Calu3 (cell line): ENCODE results near the gene IFITM10. TPM values are rescaled to one million over a fixed set of nuclear protein-coding genes. Genes with fewer than 3 reads are reported as not detected.

Experiments
- BruUV-seq: library from RNA; stranded (reverse); fragments of 400-500 nt; replicated peaks from 2 replicates; lab custom pipeline; 2021; lab: Mats Ljungman, UMichigan
- CTCF ChIA-PET: fragments of 300-600 bp; sonication (Branson Sonifier 250); formaldehyde crosslinking; loops from one replicate; lab custom pipeline; 2022; ENCODE audit warnings: antibody characterized with exemption; lab: Charles Lee
- DNase-seq: peaks from one replicate; pipeline ENCODE4 v3.0.0; 2022
- H3K27ac Mint-ChIP-seq: one replicate; pipeline ENCODE4 v1.8.0; 2022; ENCODE audit warnings: mixed read lengths; ENCODE audit not compliant: unreplicated experiment
- H3K27me3 Mint-ChIP-seq: one replicate; pipeline ENCODE4 v1.8.0; 2022; ENCODE audit warnings: mixed read lengths; ENCODE audit not compliant: unreplicated experiment
- H3K36me3 Mint-ChIP-seq: one replicate; pipeline ENCODE4 v1.8.0; 2022; ENCODE audit warnings: mild to moderate bottlenecking, moderate library complexity, mixed read lengths; ENCODE audit not compliant: insufficient read depth, unreplicated experiment
- H3K4me1 Mint-ChIP-seq: one replicate; pipeline ENCODE4 v1.8.0; 2022; ENCODE audit warnings: mild to moderate bottlenecking, low read depth, mixed read lengths; ENCODE audit not compliant: unreplicated experiment
- H3K4me3 Mint-ChIP-seq: one replicate; pipeline ENCODE4 v1.8.0; 2022; ENCODE audit warnings: mild to moderate bottlenecking, low read depth, moderate library complexity, mixed read lengths; ENCODE audit not compliant: unreplicated experiment
- H3K9me3 Mint-ChIP-seq: one replicate; pipeline ENCODE4 v1.8.0; 2022; ENCODE audit warnings: low read depth, mixed read lengths; ENCODE audit not compliant: unreplicated experiment
- intact Hi-C: fragments of 100-400 bp; cut with micrococcal nuclease; formaldehyde crosslinking; loops from one replicate; pipeline ENCODE4 v1.10.0; 2022; ENCODE audit not compliant: unreplicated experiment
- total RNA-seq: library from RNA; stranded (reverse); gene quantifications from 2 replicates; pipeline ENCODE4 v1.2.3, GENCODE V29; 2022
- TF ChIP-seq, protein P1 (sequence below): fragments of 200-600 bp; IDR thresholded peaks from one replicate; pipeline ENCODE4 v1.8.0; 2022; ENCODE audit warnings: antibody characterized with exemption; ENCODE audit not compliant: unreplicated experiment

The IFITM10 gene
- total RNA-seq, 1 experiment from 2014 or later, result 3.3 TPM

DNA sequence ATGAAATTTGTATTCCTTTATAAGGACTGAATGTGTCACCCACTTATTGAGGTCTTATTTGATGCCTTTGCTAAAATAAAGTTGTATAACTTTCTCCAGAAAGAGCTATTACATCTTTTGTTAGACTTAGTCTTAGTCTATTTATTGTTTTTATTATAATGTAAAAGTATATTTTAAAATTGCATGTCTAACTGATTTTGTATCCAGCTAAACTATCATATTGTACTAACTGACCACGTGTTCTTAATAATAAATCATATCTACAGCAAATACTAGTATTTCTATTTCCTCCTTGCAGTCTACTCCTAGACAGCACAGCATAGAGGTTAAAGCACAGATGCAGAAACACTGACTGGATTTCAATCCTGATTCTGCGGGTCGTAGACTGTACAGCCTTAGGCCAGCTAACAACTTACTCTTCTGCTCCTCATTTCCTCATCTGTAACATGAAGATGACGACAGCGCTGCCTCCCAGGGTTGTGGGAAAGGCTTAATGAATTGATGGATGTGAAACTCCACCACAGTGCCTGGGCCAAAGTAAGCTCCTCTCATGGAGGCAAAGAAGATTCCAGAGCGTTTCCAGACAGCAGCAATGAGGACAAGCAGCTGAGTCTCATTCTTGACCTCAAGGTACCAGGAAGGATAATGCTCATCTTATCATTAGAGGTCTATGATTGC is 13.2 kb downstream of the IFITM10 start:
- Mint-ChIP-seq H3K36me3 (peaks cover 12% of the 10 kb centered on the region), H3K27me3 (peaks cover 24% of the 10 kb centered on the region), H3K27ac (no peak overlapping the region), H3K4me1 (no peaks in the 10 kb centered on the region), H3K4me3 (no peak overlapping the region), H3K9me3 (peaks cover 8% of the 10 kb centered on the region)
- no peak for DNase-seq
- intact Hi-C loops, result no loop called here
- CTCF ChIA-PET, result interaction anchor here (0.6 kb wide), 1 partner anchor 41 kb away, joined by 4 read pairs; no protein-coding TSS in a partner anchor
- TF ChIP-seq, protein P1, sequence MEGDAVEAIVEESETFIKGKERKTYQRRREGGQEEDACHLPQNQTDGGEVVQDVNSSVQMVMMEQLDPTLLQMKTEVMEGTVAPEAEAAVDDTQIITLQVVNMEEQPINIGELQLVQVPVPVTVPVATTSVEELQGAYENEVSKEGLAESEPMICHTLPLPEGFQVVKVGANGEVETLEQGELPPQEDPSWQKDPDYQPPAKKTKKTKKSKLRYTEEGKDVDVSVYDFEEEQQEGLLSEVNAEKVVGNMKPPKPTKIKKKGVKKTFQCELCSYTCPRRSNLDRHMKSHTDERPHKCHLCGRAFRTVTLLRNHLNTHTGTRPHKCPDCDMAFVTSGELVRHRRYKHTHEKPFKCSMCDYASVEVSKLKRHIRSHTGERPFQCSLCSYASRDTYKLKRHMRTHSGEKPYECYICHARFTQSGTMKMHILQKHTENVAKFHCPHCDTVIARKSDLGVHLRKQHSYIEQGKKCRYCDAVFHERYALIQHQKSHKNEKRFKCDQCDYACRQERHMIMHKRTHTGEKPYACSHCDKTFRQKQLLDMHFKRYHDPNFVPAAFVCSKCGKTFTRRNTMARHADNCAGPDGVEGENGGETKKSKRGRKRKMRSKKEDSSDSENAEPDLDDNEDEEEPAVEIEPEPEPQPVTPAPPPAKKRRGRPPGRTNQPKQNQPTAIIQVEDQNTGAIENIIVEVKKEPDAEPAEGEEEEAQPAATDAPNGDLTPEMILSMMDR, result no peak
- BruUV-seq, result no TSS peak

DNA sequence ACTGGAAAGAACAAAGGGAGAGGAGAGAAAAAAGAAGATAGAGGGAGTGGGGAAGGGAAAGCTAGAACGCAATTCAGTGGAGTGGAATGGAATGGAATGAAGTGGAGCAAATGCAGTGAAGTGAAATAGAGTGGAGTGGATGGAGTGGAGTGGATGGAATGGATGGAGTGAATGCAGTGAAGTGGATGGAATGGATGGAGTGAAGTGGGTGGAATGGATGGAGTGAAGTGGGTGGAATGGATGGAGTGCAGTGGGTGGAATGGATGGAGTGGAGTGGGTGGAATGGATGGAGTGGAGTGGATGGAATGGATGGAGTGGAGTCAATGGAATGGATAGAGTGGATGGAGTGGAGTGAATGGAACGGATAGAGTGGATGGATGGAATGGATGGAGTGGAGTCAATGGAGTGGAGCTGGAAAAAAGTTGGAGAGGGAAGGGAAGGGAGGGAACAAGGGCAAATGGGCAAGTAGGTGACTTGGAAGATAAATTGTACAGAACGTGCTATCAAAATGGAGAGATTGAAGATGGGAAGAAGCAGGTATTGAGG is 13.9 kb downstream of the IFITM10 start:
- H3K27ac Mint-ChIP-seq, result no peak overlapping the region
- no TSS peak for BruUV-seq

DNA sequence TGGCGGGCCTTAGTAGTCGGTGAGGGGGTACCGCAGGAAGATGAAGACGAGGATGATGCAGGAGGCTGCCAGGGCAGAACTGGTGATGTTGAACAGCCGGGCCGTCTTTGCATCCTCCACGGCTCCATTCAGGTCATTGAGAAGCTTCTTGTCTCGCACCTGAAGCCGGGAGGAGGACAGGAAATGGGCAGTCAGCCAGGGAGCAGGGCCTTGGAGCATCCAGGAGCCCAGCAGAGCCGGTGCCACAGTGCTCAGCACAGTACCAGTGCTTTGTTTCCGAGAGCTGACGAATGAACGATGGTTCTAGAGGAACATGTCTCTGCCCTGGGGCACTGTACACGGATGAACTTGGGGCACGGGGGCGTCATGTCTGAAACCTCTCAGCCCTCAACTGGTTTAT is 15.1 kb downstream of the IFITM10 start:
- Mint-ChIP-seq H3K27me3 (peaks cover 44% of the 10 kb centered on the region), H3K36me3 (peaks cover 12% of the 10 kb centered on the region), H3K4me1 (no peaks in the 10 kb centered on the region), H3K4me3 (no peak overlapping the region), H3K9me3 (peaks cover 14% of the 10 kb centered on the region), H3K27ac (no peak overlapping the region)
- no TSS peak for BruUV-seq
- TF ChIP-seq, protein P1, result no peak
- intact Hi-C loops, result no loop called here
- DNase-seq, result no peak
- CTCF ChIA-PET, result no interaction called here

More for the DNA sequence above, 13.9 kb downstream of the IFITM10 start:
- H3K27me3 Mint-ChIP-seq, result peaks cover 31% of the 10 kb centered on the region
- CTCF ChIA-PET, result no interaction called here
- no peak for DNase-seq
- H3K9me3 Mint-ChIP-seq, result peaks cover 10% of the 10 kb centered on the region
- TF ChIP-seq, protein P1, result no peak
- no peak overlapping the region for H3K4me3 Mint-ChIP-seq
- intact Hi-C loops, result no loop called here
- no peaks in the 10 kb centered on the region for H3K4me1 Mint-ChIP-seq
- peaks cover 12% of the 10 kb centered on the region for H3K36me3 Mint-ChIP-seq

DNA sequence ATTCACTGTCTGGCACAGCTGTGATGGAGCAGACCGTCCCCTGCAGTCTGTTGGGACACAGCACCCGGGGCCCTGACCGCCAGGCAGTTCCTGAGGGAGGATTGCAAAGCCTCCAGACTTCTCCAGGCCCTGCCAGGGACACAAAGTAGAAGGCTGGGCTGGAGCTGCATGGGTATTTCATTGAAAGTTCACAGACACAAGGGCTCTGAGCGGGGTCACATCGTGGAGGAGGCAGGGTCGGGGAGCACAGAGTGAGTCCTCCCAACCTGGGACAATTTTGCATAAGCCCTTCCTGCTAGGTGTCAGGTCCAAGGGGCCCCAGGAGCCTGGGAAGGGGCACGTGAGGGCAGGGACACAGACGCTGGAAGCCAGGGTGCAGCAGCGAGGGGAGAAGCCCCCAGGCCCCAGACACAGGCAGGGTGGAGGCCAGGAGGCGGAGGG is 15.7 kb downstream of the IFITM10 start:
- TF ChIP-seq, protein P1, result no peak
- Mint-ChIP-seq H3K9me3 (peaks cover 14% of the 10 kb centered on the region), H3K27ac (no peak overlapping the region), H3K4me1 (no peaks in the 10 kb centered on the region), H3K27me3 (peaks cover 50% of the 10 kb centered on the region), H3K36me3 (peaks cover 12% of the 10 kb centered on the region), H3K4me3 (no peak overlapping the region)
- CTCF ChIA-PET, result no interaction called here
- no peak for DNase-seq
- intact Hi-C loops, result no loop called here
- BruUV-seq, result no TSS peak
